Placental epithelial cell (primary cell): ENCODE results near the gene ARHGAP42. TPM values are rescaled to one million over a fixed set of nuclear protein-coding genes. Genes with fewer than 3 reads are reported as not detected.

ENCODE experiments used
- small RNA-seq: library from RNA; depleted of rRNA; stranded (forward); fragments of <200 nt; gene quantifications from one replicate; pipeline ENCODE3, GENCODE V24; 2012
- total RNA-seq: library from RNA; depleted of rRNA; stranded (reverse); fragments of >200 nt; gene quantifications from 2 replicates; pipeline ENCODE4 v1.2.3, GENCODE V29; 2012

The ARHGAP42 gene, protein sequence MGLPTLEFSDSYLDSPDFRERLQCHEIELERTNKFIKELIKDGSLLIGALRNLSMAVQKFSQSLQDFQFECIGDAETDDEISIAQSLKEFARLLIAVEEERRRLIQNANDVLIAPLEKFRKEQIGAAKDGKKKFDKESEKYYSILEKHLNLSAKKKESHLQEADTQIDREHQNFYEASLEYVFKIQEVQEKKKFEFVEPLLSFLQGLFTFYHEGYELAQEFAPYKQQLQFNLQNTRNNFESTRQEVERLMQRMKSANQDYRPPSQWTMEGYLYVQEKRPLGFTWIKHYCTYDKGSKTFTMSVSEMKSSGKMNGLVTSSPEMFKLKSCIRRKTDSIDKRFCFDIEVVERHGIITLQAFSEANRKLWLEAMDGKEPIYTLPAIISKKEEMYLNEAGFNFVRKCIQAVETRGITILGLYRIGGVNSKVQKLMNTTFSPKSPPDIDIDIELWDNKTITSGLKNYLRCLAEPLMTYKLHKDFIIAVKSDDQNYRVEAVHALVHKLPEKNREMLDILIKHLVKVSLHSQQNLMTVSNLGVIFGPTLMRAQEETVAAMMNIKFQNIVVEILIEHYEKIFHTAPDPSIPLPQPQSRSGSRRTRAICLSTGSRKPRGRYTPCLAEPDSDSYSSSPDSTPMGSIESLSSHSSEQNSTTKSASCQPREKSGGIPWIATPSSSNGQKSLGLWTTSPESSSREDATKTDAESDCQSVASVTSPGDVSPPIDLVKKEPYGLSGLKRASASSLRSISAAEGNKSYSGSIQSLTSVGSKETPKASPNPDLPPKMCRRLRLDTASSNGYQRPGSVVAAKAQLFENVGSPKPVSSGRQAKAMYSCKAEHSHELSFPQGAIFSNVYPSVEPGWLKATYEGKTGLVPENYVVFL
- 10.2 and 16.1 TPM in 2 replicates for total RNA-seq

GRCh38 chr11:100687054-100687629 lies at the start of gene ARHGAP42:
ARHGAP42 (plus strand) TSS chr11:100687288; CDS start chr11:100687679, 391 bp downstream.

Small RNA genes lying within 50 kb of the gene (small RNA-seq; reads per million reads assigned to genes)
- not detected for gene RN7SL222P
